Neural cell (in vitro differentiated cells): ENCODE measurements around the gene CMTM5. TPM values are rescaled to one million over a fixed set of nuclear protein-coding genes. Genes with fewer than 3 reads are reported as not detected.

Source experiments
- H2AFZ ChIP-seq: fragments of 200-600, 300-800 bp; sonication (generic), shearing (Covaris generic); 2 replicates; pipeline ENCODE4 v1.6.0; 2014; ENCODE audit warnings: low read depth, mild to moderate bottlenecking, antibody characterized with exemption, low read length, moderate library complexity
- H3F3A ChIP-seq: fragments of 200-600 bp; shearing (Covaris generic); 2 replicates; pipeline ENCODE4 v1.6.1; 2016; ENCODE audit warnings: mild to moderate bottlenecking, moderate library complexity, mixed read lengths, antibody characterized with exemption, low read length; ENCODE audit not compliant: insufficient read depth, poor library complexity, severe bottlenecking
- H3K27ac ChIP-seq: fragments of 200-600, 300-800 bp; sonication (generic), shearing (Covaris generic); 2 replicates; pipeline ENCODE4 v1.5.1; 2014; ENCODE audit warnings: mild to moderate bottlenecking, low read length, moderate library complexity
- H3K27me3 ChIP-seq: fragments of 300-800, 200-600 bp; sonication (generic), shearing (Covaris generic); 2 replicates; pipeline ENCODE4 v1.6.0; 2014; ENCODE audit warnings: mild to moderate bottlenecking, low read depth, low read length, moderate library complexity; ENCODE audit not compliant: insufficient read depth
- H3K36me3 ChIP-seq: fragments of 300-800, 200-600 bp; sonication (generic), shearing (Covaris generic); 2 replicates; pipeline ENCODE4 v1.5.1; 2014; ENCODE audit warnings: mild to moderate bottlenecking, antibody characterized with exemption, low read length, moderate library complexity; ENCODE audit not compliant: insufficient read depth
- H3K4me2 ChIP-seq: fragments of 300-800, 200-600 bp; sonication (generic), shearing (Covaris generic); 2 replicates; pipeline ENCODE4 v1.6.0; 2014; ENCODE audit warnings: mild to moderate bottlenecking, low read length
- H3K4me3 ChIP-seq: fragments of 300-800, 200-600 bp; sonication (generic), shearing (Covaris generic); 2 replicates; pipeline ENCODE4 v1.5.1; 2014; ENCODE audit warnings: mild to moderate bottlenecking, low read length, moderate library complexity
- H3K79me2 ChIP-seq: fragments of 200-600 bp; shearing (Covaris generic); replicated peaks from 2 replicates; pipeline ENCODE4 v1.6.0; 2014; ENCODE audit warnings: mild to moderate bottlenecking, low read length, moderate library complexity; ENCODE audit not compliant: insufficient read depth
- H3K9ac ChIP-seq: fragments of 300-800, 200-600 bp; sonication (generic), shearing (Covaris generic); 2 replicates; pipeline ENCODE4 v1.6.1; 2016; ENCODE audit warnings: mild to moderate bottlenecking, low read length, mixed read lengths
- H3K9me2 ChIP-seq: fragments of 200-600 bp; shearing (Covaris generic); 2 replicates; pipeline ENCODE4 v1.6.1; 2016; ENCODE audit warnings: mild to moderate bottlenecking, low read length, mixed read lengths; ENCODE audit not compliant: insufficient read depth
- H3K9me3 ChIP-seq: fragments of 200-600, 300-800 bp; sonication (generic), shearing (Covaris generic); 2 replicates; pipeline ENCODE4 v1.6.1; 2016; ENCODE audit warnings: mild to moderate bottlenecking, mixed run types, low read length, moderate library complexity, mixed read lengths
- H4K20me1 ChIP-seq: fragments of 200-600 bp; shearing (Covaris generic); 2 replicates; pipeline ENCODE4 v1.6.1; 2016; ENCODE audit warnings: mild to moderate bottlenecking, mixed run types; ENCODE audit not compliant: insufficient read depth
- EP300 ChIP-seq: fragments of 450-650 bp; conservative IDR thresholded peaks from 2 replicates; pipeline ENCODE4 v1.6.1; 2014; ENCODE audit warnings: antibody characterized with exemption, mild to moderate bottlenecking, moderate library complexity; ENCODE audit not compliant: poor library complexity, severe bottlenecking
- RAD21 ChIP-seq: fragments of 450-650 bp; conservative IDR thresholded peaks from 2 replicates; pipeline ENCODE4 v1.6.1; 2014; ENCODE audit warnings: antibody characterized with exemption, mild to moderate bottlenecking, moderate library complexity
- polyA plus RNA-seq: library from polyadenylated mRNA; depleted of rRNA; stranded (reverse); fragments of >200 nt; gene quantifications from 2 replicates; pipeline ENCODE4 v1.2.3, GENCODE V29; 2014
- TF ChIP-seq, protein P1 (sequence below): fragments of 450-650 bp; IDR thresholded peaks from 2 replicates; pipeline ENCODE4 v1.5.1; 2014; ENCODE audit warnings: antibody characterized with exemption, mild to moderate bottlenecking, moderate library complexity; ENCODE audit not compliant: poor library complexity, severe bottlenecking
- TF ChIP-seq, protein P2 (sequence below): IDR thresholded peaks from 2 replicates; pipeline ENCODE4 v1.6.1; 2012; ENCODE audit warnings: borderline replicate concordance

CMTM5 gene
- polyA plus RNA-seq, 1 donor from 2014 or later: not detected

DNA sequence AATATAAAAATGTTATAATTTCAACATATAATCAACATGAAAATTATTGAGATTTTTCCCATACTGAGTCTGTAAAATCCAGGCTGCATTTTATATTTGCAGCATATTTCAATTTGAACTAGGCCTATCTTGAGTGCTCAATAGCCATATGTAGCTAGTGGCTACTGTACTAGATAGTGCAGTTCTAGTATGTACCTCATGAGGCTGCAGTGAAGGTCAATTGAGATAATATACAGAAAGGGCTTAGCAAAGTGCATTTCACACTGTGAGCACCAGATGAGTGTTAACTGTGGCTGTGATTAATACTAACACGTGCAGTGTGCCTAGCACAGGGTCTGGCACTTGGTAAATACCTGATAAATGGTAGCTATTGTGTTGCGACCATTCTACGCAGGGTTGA, 18.8 kb upstream of the CMTM5 start:
- Histone ChIP-seq H3K27me3 (no peaks in the 10 kb centered on the region), H3K9ac (no peak overlapping the region), H2AFZ (no peak overlapping the region), H3K27ac (no peak overlapping the region), H3K36me3 (no peaks in the 10 kb centered on the region), H3K9me3 (no peaks in the 10 kb centered on the region), H4K20me1 (no peaks in the 10 kb centered on the region), H3K4me3 (no peak overlapping the region), H3K9me2 (no peaks in the 10 kb centered on the region), H3F3A (no peaks in the 10 kb centered on the region), H3K4me2 (no peak overlapping the region), H3K79me2 (peaks cover 6% of the 10 kb centered on the region)
- TF ChIP-seq, protein P1, sequence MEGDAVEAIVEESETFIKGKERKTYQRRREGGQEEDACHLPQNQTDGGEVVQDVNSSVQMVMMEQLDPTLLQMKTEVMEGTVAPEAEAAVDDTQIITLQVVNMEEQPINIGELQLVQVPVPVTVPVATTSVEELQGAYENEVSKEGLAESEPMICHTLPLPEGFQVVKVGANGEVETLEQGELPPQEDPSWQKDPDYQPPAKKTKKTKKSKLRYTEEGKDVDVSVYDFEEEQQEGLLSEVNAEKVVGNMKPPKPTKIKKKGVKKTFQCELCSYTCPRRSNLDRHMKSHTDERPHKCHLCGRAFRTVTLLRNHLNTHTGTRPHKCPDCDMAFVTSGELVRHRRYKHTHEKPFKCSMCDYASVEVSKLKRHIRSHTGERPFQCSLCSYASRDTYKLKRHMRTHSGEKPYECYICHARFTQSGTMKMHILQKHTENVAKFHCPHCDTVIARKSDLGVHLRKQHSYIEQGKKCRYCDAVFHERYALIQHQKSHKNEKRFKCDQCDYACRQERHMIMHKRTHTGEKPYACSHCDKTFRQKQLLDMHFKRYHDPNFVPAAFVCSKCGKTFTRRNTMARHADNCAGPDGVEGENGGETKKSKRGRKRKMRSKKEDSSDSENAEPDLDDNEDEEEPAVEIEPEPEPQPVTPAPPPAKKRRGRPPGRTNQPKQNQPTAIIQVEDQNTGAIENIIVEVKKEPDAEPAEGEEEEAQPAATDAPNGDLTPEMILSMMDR: peak; percentile 15
- TF ChIP-seq RAD21 (no peak), EP300 (no peak)
- TF ChIP-seq, protein P2, sequence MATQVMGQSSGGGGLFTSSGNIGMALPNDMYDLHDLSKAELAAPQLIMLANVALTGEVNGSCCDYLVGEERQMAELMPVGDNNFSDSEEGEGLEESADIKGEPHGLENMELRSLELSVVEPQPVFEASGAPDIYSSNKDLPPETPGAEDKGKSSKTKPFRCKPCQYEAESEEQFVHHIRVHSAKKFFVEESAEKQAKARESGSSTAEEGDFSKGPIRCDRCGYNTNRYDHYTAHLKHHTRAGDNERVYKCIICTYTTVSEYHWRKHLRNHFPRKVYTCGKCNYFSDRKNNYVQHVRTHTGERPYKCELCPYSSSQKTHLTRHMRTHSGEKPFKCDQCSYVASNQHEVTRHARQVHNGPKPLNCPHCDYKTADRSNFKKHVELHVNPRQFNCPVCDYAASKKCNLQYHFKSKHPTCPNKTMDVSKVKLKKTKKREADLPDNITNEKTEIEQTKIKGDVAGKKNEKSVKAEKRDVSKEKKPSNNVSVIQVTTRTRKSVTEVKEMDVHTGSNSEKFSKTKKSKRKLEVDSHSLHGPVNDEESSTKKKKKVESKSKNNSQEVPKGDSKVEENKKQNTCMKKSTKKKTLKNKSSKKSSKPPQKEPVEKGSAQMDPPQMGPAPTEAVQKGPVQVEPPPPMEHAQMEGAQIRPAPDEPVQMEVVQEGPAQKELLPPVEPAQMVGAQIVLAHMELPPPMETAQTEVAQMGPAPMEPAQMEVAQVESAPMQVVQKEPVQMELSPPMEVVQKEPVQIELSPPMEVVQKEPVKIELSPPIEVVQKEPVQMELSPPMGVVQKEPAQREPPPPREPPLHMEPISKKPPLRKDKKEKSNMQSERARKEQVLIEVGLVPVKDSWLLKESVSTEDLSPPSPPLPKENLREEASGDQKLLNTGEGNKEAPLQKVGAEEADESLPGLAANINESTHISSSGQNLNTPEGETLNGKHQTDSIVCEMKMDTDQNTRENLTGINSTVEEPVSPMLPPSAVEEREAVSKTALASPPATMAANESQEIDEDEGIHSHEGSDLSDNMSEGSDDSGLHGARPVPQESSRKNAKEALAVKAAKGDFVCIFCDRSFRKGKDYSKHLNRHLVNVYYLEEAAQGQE: no peak

DNA sequence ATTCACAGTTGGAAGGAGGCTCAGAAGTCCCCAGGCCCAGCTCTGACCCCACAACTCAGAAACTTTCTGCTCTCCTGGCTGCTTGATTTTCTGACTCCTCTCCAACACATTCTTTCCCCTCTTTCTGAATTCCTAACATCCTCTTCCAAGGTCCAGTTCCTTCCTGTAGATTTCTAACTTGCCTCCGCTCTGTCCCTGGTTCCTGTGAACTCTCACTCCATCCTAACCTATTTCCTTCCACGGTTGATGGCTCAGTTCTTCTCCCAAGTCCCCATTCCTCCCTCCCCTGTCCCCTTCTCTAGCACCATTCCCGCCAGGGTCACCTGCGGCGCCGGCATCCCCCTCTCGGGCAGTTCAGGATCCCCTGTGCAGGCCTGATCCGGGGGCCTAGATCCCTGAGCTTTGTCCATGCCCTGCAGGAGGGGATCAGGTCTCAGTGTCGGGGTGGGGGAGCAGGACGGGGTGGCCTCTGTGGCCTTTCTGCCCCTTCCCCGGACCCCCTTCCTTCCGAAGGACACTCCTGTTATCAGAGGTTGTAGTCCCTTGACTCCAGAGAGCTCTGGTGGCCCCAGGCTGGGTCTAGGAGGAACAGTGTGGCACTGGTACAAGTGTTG, 18.2 kb upstream of the CMTM5 start:
- Histone ChIP-seq H2AFZ (no peak overlapping the region), H3K36me3 (no peaks in the 10 kb centered on the region), H3F3A (no peaks in the 10 kb centered on the region), H3K27me3 (no peaks in the 10 kb centered on the region), H3K9ac (no peak overlapping the region), H3K27ac (no peak overlapping the region), H3K4me2 (no peak overlapping the region), H3K9me3 (no peaks in the 10 kb centered on the region), H3K79me2 (peaks cover 11% of the 10 kb centered on the region), H3K4me3 (no peak overlapping the region), H3K9me2 (no peaks in the 10 kb centered on the region), H4K20me1 (no peaks in the 10 kb centered on the region)
- TF ChIP-seq, protein P2: no peak
